Effector memory CD8-positive, alpha-beta T cell (primary cell): ENCODE results near the gene CYP26A1.

Experiments
- ATAC-seq: fragments of 150-1000 bp; cut with Tn5 transposase; replicated peaks from 2 replicates; pipeline ENCODE4 v1.10.0; 2021; ENCODE audit warnings: mild to moderate bottlenecking, moderate library complexity
- DNase-seq, 3 experiments: peaks; one replicate each; pipeline ENCODE4 v3.0.0; 2021
- H3K27ac Mint-ChIP-seq, 2 donors: one replicate each; pipeline ENCODE4 v1.8.0; 2022; ENCODE audit warnings: mild to moderate bottlenecking in 2 of 2, mixed read lengths in 2 of 2, moderate library complexity in 2 of 2
- H3K27me3 Mint-ChIP-seq, 2 donors: one replicate each; pipeline ENCODE4 v1.8.0; 2022; ENCODE audit warnings: mixed read lengths in 2 of 2
- H3K36me3 Mint-ChIP-seq: one replicate; pipeline ENCODE4 v1.8.0; 2022; ENCODE audit warnings: mild to moderate bottlenecking, moderate library complexity, mixed read lengths; ENCODE audit not compliant: insufficient read depth
- H3K4me1 Mint-ChIP-seq, 2 donors: one replicate each; pipeline ENCODE4 v1.8.0; 2022; ENCODE audit warnings: low read depth in 2 of 2, mixed read lengths in 2 of 2
- H3K4me3 Mint-ChIP-seq, 2 donors: one replicate each; pipeline ENCODE4 v1.8.0; 2022; ENCODE audit warnings: mild to moderate bottlenecking in 2 of 2, mixed read lengths in 2 of 2, moderate library complexity in 2 of 2
- H3K9me3 Mint-ChIP-seq, 2 donors: one replicate each; pipeline ENCODE4 v1.8.0; 2022; ENCODE audit warnings: mixed read lengths in 2 of 2

The CYP26A1 gene

GRCh38 chr10:93079663-93080349, 6.1 kb downstream of the CYP26A1 start:
- ATAC-seq (no peak), DNase-seq (no peak)
- Mint-ChIP-seq H3K27me3 (peaks cover 41 to 72% of the 10 kb centered on the region in 2 donors), H3K27ac (peak overlapping the region in 1 of 2 donors; percentile 53), H3K4me3 (peak overlapping the region; percentile 16 to 62), H3K9me3 (no peaks in the 10 kb centered on the region), H3K36me3 (no peaks in the 10 kb centered on the region), H3K4me1 (peaks cover 3 to 13% of the 10 kb centered on the region in 2 donors)

DNA sequence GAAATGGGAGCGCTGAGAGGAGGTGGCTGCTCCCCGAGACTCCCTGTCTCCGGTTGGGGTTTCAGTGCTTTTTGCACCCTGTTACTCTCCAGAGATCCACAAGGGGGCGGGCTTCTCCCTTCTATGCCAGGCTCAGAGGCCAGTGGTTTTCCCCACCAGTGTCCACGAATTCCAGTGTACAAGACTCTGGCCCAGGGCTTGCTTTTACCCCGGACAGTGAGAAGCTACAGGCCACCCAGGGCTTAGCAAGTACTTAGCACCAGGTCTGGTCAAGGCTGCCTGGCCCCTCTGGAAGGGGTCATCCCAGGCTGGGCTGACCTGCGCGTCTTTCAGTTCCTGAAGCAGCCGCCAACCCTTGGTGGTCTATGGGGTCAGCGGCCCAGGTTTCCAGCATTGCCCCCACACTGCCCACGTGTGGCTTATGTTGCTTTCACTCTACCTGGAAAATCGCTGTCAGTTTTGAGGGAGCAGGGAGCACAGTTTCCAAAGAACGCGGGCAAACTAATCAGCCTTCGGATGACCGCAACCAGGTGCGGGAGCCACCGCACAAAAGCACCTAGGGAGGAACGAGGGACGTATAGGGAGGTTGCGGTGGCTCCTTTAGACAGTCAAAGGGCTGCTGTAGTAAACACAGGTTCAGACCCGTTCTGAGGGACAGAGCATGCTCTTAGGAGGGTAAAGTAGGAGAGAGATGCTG, 6.8 kb downstream of the CYP26A1 start:
- H3K4me1 Mint-ChIP-seq: peaks cover 3 to 10% of the 10 kb centered on the region in 2 donors
- peak; percentile 58 for ATAC-seq
- no peaks in the 10 kb centered on the region for H3K9me3 Mint-ChIP-seq
- H3K27ac Mint-ChIP-seq: peak overlapping the region in 1 of 2 donors; percentile 53
- H3K27me3 Mint-ChIP-seq: peaks cover 34 to 66% of the 10 kb centered on the region in 2 donors
- H3K4me3 Mint-ChIP-seq: peak overlapping the region; percentile 16 to 62
- DNase-seq: peak; percentile 15 to 36 (median 18)
- H3K36me3 Mint-ChIP-seq: no peaks in the 10 kb centered on the region

- no peak for DNase-seq
- Mint-ChIP-seq H3K27ac (no peak overlapping the region), H3K9me3 (no peaks in the 10 kb centered on the region), H3K36me3 (no peaks in the 10 kb centered on the region), H3K27me3 (peaks cover 35 to 66% of the 10 kb centered on the region in 2 donors), H3K4me3 (no peak overlapping the region), H3K4me1 (peaks cover 3 to 5% of the 10 kb centered on the region in 2 donors)
- no peak for ATAC-seq
Observed at GRCh38 chr10:93081318-93081717, 7.6 kb downstream of the CYP26A1 start.

- Mint-ChIP-seq H3K27me3 (peaks cover 30 to 61% of the 10 kb centered on the region in 2 donors), H3K27ac (no peak overlapping the region), H3K36me3 (no peaks in the 10 kb centered on the region)
Observed at GRCh38 chr10:93081834-93082233, 8.1 kb downstream of the CYP26A1 start.

GRCh38 chr10:93083743-93084539, 10.2 kb downstream of the CYP26A1 start:
- H3K4me1 Mint-ChIP-seq: peaks cover 3 to 5% of the 10 kb centered on the region in 2 donors
- no peaks in the 10 kb centered on the region for H3K9me3 Mint-ChIP-seq
- H3K27ac Mint-ChIP-seq: no peak overlapping the region
- ATAC-seq: no peak
- H3K27me3 Mint-ChIP-seq: peaks cover 30 to 59% of the 10 kb centered on the region in 2 donors
- no peaks in the 10 kb centered on the region for H3K36me3 Mint-ChIP-seq
- H3K4me3 Mint-ChIP-seq: no peak overlapping the region
- DNase-seq: no peak

More at GRCh38 chr10:93081834-93082233, 8.1 kb downstream of the CYP26A1 start:
- no peak overlapping the region for H3K4me3 Mint-ChIP-seq
- no peak for ATAC-seq
- DNase-seq: no peak
- peaks cover 3 to 5% of the 10 kb centered on the region in 2 donors for H3K4me1 Mint-ChIP-seq
- no peaks in the 10 kb centered on the region for H3K9me3 Mint-ChIP-seq

- H3K36me3 Mint-ChIP-seq: no peaks in the 10 kb centered on the region
- H3K4me3 Mint-ChIP-seq: no peak overlapping the region
- ATAC-seq (no peak), DNase-seq (no peak)
- H3K27me3 Mint-ChIP-seq: peaks cover 23 to 53% of the 10 kb centered on the region in 2 donors
- peaks cover 0 to 2% of the 10 kb centered on the region in 2 donors for H3K4me1 Mint-ChIP-seq
- H3K27ac Mint-ChIP-seq: no peak overlapping the region
- H3K9me3 Mint-ChIP-seq: no peaks in the 10 kb centered on the region
Observed at GRCh38 chr10:93085272-93085859, 11.7 kb downstream of the CYP26A1 start.

DNA sequence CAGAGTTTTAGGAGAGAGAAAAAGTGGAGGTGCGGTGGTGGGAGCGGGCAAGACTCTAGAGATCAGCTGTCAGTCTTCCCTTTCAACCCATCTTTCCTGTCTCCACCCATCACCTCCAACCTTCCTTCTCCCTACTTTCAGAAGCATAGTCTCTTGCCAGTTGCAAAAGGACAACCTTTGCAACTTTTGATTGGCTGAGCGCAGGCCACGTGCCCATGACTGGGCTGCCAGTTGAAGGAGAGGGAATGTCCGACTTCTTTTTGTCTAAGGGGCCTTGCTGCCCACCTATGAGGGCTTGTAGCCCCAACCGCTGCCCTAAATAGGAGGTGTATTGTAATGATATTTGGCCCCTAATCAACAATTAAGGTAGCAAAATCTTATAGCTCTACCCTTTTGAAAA, 12.6 kb downstream of the CYP26A1 start:
- H3K27me3 Mint-ChIP-seq: peaks cover 18 to 52% of the 10 kb centered on the region in 2 donors
- no peak for DNase-seq
- H3K36me3 Mint-ChIP-seq: no peaks in the 10 kb centered on the region
- H3K27ac Mint-ChIP-seq: no peak overlapping the region
- no peaks in the 10 kb centered on the region for H3K9me3 Mint-ChIP-seq
- no peak overlapping the region for H3K4me3 Mint-ChIP-seq
- no peaks in the 10 kb centered on the region for H3K4me1 Mint-ChIP-seq
- no peak for ATAC-seq

DNA sequence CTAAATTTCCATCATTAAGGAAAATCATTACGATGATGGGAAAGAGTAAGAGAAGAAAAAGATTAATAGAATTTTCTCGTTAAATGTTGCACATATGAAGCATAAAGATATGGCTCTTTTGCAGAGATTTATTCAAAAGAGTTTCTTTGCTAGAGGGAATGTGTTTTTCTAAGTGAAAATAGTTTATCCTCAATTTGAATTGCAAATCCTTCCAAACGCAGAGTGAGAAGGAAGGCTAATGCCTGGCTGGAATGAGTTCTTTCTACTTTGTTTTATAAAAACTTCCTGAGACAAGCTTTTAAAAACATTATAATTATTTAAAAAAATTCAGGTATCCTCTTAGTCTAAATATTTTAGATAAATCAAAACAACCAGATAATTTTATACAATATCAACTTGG, 14.2 kb downstream of the CYP26A1 start:
- Mint-ChIP-seq H3K36me3 (no peaks in the 10 kb centered on the region), H3K27ac (no peak overlapping the region), H3K4me3 (no peak overlapping the region), H3K27me3 (peaks cover 18 to 45% of the 10 kb centered on the region in 2 donors), H3K4me1 (no peaks in the 10 kb centered on the region), H3K9me3 (no peaks in the 10 kb centered on the region)
- no peak for DNase-seq
- ATAC-seq: no peak

- peaks cover 18 to 39% of the 10 kb centered on the region in 2 donors for H3K27me3 Mint-ChIP-seq
- no peaks in the 10 kb centered on the region for H3K4me1 Mint-ChIP-seq
- ATAC-seq (no peak), DNase-seq (no peak)
- H3K4me3 Mint-ChIP-seq: no peak overlapping the region
- H3K36me3 Mint-ChIP-seq: no peaks in the 10 kb centered on the region
- no peaks in the 10 kb centered on the region for H3K9me3 Mint-ChIP-seq
- H3K27ac Mint-ChIP-seq: no peak overlapping the region
Observed at GRCh38 chr10:93088466-93088865, 14.8 kb downstream of the CYP26A1 start.

DNA sequence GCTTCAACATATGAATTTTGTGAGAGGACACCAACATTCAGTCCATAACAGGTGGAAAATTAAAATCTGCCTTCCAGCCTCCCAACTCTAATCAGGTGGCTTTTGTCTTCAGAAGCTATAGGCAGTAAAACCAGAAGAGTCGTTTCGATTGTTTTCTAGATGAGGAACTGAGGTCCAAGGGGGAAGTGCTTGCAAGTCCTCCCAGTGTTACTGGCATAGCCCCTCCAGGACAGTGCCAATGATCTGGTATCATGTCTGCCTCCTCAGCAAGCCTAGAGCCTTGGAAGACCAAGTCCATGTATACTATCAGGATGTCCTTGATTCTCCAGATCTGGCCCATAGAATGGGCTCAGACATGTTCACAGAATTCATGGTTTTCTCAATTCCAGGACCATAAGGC, 16.9 kb downstream of the CYP26A1 start:
- H3K9me3 Mint-ChIP-seq: no peaks in the 10 kb centered on the region
- H3K4me3 Mint-ChIP-seq: no peak overlapping the region
- H3K27me3 Mint-ChIP-seq: peaks cover 22 to 40% of the 10 kb centered on the region in 2 donors
- no peaks in the 10 kb centered on the region for H3K36me3 Mint-ChIP-seq
- no peak for DNase-seq
- ATAC-seq: no peak
- H3K4me1 Mint-ChIP-seq: no peaks in the 10 kb centered on the region
- no peak overlapping the region for H3K27ac Mint-ChIP-seq

- ATAC-seq: no peak
- H3K27ac Mint-ChIP-seq: no peak overlapping the region
- peaks cover 16 to 33% of the 10 kb centered on the region in 2 donors for H3K27me3 Mint-ChIP-seq
- H3K4me1 Mint-ChIP-seq: no peaks in the 10 kb centered on the region
- H3K36me3 Mint-ChIP-seq: no peaks in the 10 kb centered on the region
- DNase-seq: no peak
- no peaks in the 10 kb centered on the region for H3K9me3 Mint-ChIP-seq
- no peak overlapping the region for H3K4me3 Mint-ChIP-seq
Observed at GRCh38 chr10:93091960-93092359, 18.3 kb downstream of the CYP26A1 start.

- Mint-ChIP-seq H3K4me3 (no peak overlapping the region), H3K4me1 (no peaks in the 10 kb centered on the region), H3K27ac (no peak overlapping the region), H3K27me3 (peaks cover 4 to 23% of the 10 kb centered on the region in 2 donors), H3K9me3 (no peaks in the 10 kb centered on the region), H3K36me3 (no peaks in the 10 kb centered on the region)
- DNase-seq (no peak), ATAC-seq (no peak)
Observed at GRCh38 chr10:93095225-93095624, 21.5 kb downstream of the CYP26A1 start.

- H3K4me1 Mint-ChIP-seq: no peaks in the 10 kb centered on the region
- H3K4me3 Mint-ChIP-seq: no peak overlapping the region
- no peak for DNase-seq
- no peak for ATAC-seq
- no peak overlapping the region for H3K27ac Mint-ChIP-seq
- H3K27me3 Mint-ChIP-seq: peaks cover 4 to 14% of the 10 kb centered on the region in 2 donors
- no peaks in the 10 kb centered on the region for H3K36me3 Mint-ChIP-seq
- no peaks in the 10 kb centered on the region for H3K9me3 Mint-ChIP-seq
Observed at GRCh38 chr10:93096901-93097300, 23.2 kb downstream of the CYP26A1 start.
